Right ventricle myocardium inferior (tissue), 1 donor: Measurements from ENCODE around the gene CCRL2. TPM values are rescaled to one million over a fixed set of nuclear protein-coding genes. Genes with fewer than 3 reads are reported as not detected.

Experiments used
- ATAC-seq: fragments of 200-7000 bp; cut with Tn5 transposase; one replicate; pipeline ENCODE4 v1.9.1; 2020; ENCODE audit warnings: mild to moderate bottlenecking, moderate library complexity
- DNase-seq: peaks from one replicate; pipeline ENCODE4 v3.0.0; 2021; ENCODE audit errors: missing footprints
- intact Hi-C: fragments of 100-400 bp; cut with DNase I; formaldehyde crosslinking; loops from one replicate; pipeline ENCODE4 v1.11.0; 2022
- total RNA-seq: library from RNA; stranded (reverse); fragmentation: NEBNext Ultra II Directional; extraction: Animal tissue kit (Norgen Biotek cat#: 25700); gene quantifications from one replicate; pipeline ENCODE4 v1.2.1, GENCODE V29; 2021
- donor health status: DM: no; HTN: yes; CAD: no; lungs with severe emphysema.

Gene CCRL2
- total RNA-seq, 1 donor from 2014 or later, result 1.2 TPM

GRCh38 chr3:46442576-46443530 lies 35.8 kb downstream of the CCRL2 start:
- intact Hi-C loops, result loop anchor here (5.0 kb wide), 1 partner anchor 166 kb away; no protein-coding TSS in a partner anchor
- no peak for DNase-seq
- ATAC-seq, result no peak

- DNase-seq, result no peak
- intact Hi-C loops, result no loop called here
Observed at GRCh38 chr3:46447228-46447985, 40.3 kb downstream of the CCRL2 start.

GRCh38 chr3:46448721-46449120 lies 41.7 kb downstream of the CCRL2 start:
- DNase-seq (no peak), ATAC-seq (no peak)
- intact Hi-C loops, result no loop called here

More at GRCh38 chr3:46447228-46447985, 40.3 kb downstream of the CCRL2 start:
- peak; percentile 45 for ATAC-seq

GRCh38 chr3:46449755-46450552 lies 42.9 kb downstream of the CCRL2 start:
- no peak for DNase-seq
- no peak for ATAC-seq
- intact Hi-C loops, result no loop called here

GRCh38 chr3:46453526-46454208 lies 46.6 kb downstream of the CCRL2 start:
- DNase-seq, result no peak
- intact Hi-C loops, result no loop called here
- ATAC-seq, result no peak

GRCh38 chr3:46454209-46454595 lies 47.1 kb downstream of the CCRL2 start:
- intact Hi-C loops, result no loop called here
- ATAC-seq (no peak), DNase-seq (no peak)

- ATAC-seq (no peak), DNase-seq (no peak)
- intact Hi-C loops, result no loop called here
Observed at GRCh38 chr3:46454606-46455005, 47.5 kb downstream of the CCRL2 start.

- intact Hi-C loops, result no loop called here
- no peak for ATAC-seq
- no peak for DNase-seq
Observed at GRCh38 chr3:46455231-46456115, 48.4 kb downstream of the CCRL2 start.

GRCh38 chr3:46456118-46456517 lies 49.1 kb downstream of the CCRL2 start:
- intact Hi-C loops, result no loop called here
- ATAC-seq, result no peak
- no peak for DNase-seq

Other genes starting within 250 kb of the CCRL2 start
- 3.8 TPM for gene CCR1, start 198.9 kb upstream of the CCRL2 start, total RNA-seq
- gene CCR3, start 164.8 kb upstream of the CCRL2 start, total RNA-seq, result not detected
- 0.89 TPM for gene CCR2, start 53.1 kb upstream of the CCRL2 start, total RNA-seq
- gene CCR5, start 36.3 kb upstream of the CCRL2 start, total RNA-seq, result 0.49 TPM
- gene LTF, start 57.6 kb downstream of the CCRL2 start, total RNA-seq, result 4.8 TPM
- not detected for gene RTP3, start 90.7 kb downstream of the CCRL2 start, total RNA-seq
- 110 TPM for gene LRRC2, start 159.0 kb downstream of the CCRL2 start, total RNA-seq
- gene FAM240A, start 205.3 kb downstream of the CCRL2 start, total RNA-seq, result not detected